ENCODE measurements around the gene CFAP54.
A peak's percentile ranks its signal among the peaks of the same experiment; 100 is the strongest.
"Not testable (repeated sequence)": the region's sequence is repeated elsewhere in the genome, so short reads cannot be mapped to it uniquely, and the experiment has no call there.

The CFAP54 gene, protein sequence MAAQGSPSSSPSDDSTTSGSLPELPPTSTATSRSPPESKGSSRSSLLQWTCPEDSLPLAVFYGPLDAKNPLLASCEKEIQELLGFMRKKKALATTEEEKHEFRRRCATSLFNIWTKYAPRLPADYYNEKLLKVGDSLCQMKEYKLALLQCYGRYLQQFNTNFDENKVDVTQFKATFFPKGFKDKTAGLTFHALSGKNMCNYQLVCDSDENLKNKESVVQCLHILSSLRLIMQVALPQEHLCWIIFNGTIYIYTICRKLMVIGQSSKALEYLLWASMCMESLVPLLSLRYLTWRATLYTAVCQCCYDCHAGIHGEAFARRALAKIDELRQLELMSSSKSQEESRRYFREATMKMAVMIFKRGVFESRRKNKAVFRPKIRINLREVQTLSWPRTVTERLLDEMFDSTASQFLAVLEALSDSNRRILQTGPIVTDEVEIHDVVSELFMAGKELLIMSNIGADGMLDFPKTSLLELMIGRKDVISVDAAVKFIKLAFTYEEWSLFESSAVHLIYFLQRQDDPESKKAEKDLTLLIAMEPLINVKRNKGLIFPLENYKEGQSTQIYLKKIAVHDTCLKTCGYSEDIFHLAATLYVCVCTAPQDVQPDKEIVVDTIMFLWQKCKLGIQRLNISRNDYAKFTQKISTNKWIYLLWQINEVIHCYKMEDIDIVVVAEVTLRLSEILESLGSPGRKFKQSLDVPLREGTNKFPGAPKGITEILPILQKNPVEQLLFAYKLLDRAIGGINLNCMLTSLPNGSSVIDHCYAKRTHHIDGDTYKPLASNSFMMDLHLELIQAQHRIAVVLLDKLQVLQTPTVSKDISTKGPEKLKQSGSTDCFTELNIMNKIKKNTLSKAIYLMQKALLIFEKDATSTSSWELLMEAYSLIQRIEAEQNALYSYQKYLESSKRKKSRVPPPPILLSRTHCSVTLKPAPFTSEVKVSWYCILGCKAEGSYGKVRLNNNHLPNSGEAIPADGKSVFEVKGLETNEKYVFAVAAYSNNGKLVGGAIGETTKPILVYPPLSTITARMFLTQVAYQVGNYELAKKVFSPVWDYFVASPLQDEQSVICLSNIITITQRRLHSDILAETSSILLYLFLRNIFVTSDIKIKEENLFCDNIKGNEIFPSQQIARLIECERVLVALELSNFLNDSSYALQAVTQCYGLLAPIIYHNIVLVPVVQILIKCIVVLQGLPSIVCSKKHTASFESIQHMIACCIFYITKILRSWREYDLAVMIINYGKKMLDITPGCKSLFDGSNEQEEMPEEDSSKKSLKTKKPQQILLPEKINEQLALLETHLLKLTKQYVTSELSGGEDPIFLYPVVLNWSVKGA (N-terminal part only)

GRCh38 chr12:96489392-96490056 is at the start of gene CFAP54:
Gene CFAP54, plus strand, starts transcription at chr12:96489577. Its CDS starts 33 bp downstream, at chr12:96489610.
- DNase-seq (ENCODE audit: low read depth in 2 of 2) = peak; percentile 88 to 90

DNA sequence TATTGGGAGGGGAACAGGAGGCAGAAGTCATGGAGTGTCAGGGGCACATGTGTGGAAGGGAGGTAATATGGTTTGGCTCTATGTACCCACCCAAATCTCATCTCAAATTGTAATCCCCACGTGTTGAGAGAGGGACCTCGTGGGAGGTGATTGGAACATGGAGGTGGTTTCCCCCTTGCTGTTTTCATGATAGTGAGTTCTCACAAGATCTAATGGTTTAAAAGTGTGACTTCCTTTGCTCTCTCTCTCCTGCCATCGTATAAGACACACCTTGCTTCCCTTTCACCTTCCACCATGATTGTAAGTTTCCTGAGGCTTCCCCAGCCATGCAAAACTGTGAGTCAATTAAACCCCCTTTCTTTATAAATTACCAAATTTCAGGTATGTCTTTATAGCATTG is 47.6 kb upstream of the CFAP54 start:
- DNase-seq (ENCODE audit: low read depth in 2 of 2) = no peak

- no peak for DNase-seq (ENCODE audit: low read depth in 2 of 2)
Observed at GRCh38 chr12:96442906-96443305, 46.5 kb upstream of the CFAP54 start.

- no peak for DNase-seq (ENCODE audit: low read depth in 2 of 2)
Observed at GRCh38 chr12:96444399-96444798, 45.0 kb upstream of the CFAP54 start.

DNA sequence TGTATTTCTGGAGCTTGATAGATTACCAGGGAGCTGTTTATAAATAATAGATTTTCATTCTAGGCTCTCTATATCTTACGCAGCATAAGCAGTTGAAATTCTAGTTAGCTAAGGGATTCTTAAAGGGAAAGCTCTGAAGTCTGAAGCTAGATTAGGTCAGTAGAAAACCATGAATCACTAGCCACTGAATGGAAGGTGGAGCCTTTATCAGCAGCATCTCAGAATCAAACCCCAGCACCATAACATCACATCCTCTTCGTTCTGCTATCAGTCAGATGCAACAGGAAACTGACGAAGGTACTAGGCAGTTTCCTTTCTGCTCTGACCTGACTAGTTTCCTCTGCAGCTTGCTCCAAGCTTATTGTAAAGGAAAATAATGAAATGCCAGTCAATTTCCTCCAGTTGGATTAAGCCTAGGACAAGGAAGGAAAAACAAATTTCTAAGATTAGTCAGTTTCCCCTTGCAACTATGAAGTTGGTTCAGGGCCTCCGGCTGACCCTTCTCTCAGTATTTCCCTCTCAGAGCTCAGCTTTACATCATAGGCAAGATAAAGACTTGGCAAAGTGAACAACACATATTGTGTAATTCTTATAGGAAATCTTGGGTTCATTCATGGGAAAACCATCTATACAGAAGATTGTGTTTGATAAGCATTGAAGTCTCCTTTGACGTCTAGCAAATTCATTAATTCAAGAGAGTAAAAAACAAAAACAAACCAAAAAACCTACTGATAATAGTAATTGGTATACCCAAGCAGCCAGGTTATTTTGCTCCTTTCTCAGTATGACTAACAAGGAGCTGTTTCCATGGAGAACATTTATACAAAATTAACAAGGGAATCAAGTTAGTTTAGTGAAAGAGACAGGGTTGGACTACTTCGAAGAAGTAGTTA is 43.4 kb upstream of the CFAP54 start:
- peak; percentile 18 to 30 for DNase-seq (ENCODE audit: low read depth in 2 of 2)

GRCh38 chr12:96447256-96447655 is 42.1 kb upstream of the CFAP54 start:
- DNase-seq (ENCODE audit: low read depth in 2 of 2) = no peak

DNA sequence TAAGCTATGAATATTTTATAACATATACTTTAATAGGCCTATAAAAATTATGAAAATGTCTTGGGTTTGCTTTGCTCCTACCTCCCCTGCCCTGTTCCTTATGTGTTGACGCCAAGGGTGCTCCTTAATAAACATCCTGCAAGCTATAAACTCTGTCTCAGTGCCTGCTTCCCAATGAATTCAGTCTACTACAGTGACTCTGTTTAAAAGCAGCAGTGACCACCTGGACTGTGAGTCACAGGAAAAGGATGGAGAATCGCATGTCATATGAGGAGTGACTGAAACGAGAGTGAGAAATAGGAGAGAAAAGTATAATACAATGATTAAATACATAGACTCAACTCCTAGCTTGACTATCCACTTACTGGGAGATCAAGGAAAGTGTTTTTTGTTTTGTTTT is 41.1 kb upstream of the CFAP54 start:
- no peak for DNase-seq (ENCODE audit: low read depth in 2 of 2)

DNA sequence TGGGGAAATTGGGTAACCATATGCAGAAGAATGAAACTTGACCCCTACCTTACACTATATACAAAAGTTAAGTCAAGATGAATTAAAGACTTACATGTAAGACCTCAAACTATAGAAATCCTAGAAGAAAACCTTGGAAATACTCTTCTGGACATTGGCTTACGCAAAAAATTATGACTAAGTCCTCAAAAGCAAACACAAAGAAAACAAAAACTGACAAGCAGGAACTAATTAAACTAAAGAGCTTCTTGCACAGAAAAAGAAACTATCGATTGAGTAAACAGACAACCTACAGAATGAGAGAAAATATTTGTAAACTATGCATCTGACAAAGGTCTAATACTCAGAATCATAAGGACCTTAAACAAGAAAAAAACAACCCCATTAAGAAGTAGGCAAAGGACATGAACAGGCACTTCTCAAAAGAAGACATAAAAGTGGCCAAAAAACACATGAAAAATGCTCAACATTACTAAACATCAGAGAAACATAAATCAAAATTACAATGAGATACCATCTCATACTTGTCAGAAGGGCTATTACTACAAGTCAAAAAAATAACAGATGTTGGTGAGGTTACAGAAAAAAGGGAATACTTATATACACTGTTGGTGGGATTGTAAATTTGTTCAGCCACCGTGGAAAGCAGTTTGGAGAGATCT is 37.0 kb upstream of the CFAP54 start:
- DNase-seq (ENCODE audit: low read depth in 2 of 2) = no peak

- no peak for DNase-seq (ENCODE audit: low read depth in 2 of 2)
Observed at GRCh38 chr12:96454396-96454795, 35.0 kb upstream of the CFAP54 start.

GRCh38 chr12:96456265-96456974 is 33.0 kb upstream of the CFAP54 start:
- DNase-seq (ENCODE audit: low read depth in 2 of 2) = no peak

- DNase-seq (ENCODE audit: low read depth in 2 of 2) = no peak
Observed at GRCh38 chr12:96457191-96457930, 32.0 kb upstream of the CFAP54 start.

DNA sequence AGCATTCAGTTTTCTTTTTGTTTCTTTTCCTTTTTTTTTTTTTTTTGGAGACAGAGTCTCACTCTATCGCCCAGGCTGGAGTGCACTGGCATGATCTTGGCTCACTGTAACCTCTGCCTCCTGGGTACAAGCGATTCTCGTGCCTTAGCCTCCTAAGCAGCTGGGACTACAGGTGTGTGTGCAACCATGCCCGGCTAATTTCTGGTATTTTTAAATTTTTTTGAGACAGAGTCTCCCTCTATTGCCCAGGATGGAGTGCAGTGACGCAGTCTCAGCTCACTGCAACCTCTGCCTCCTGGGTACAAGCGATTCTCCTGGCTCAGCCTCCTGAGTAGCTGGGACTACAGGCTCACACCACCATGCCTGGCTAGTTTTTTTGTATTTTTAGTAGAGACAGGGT is 30.1 kb upstream of the CFAP54 start:
- DNase-seq (ENCODE audit: low read depth in 2 of 2) = not testable (repeated sequence)

GRCh38 chr12:96462571-96463280 is 26.7 kb upstream of the CFAP54 start:
- no peak for DNase-seq (ENCODE audit: low read depth in 2 of 2)

GRCh38 chr12:96465896-96466295 is 23.5 kb upstream of the CFAP54 start:
- DNase-seq (ENCODE audit: low read depth in 2 of 2) = no peak

GRCh38 chr12:96466939-96467751 is 22.2 kb upstream of the CFAP54 start:
- DNase-seq (ENCODE audit: low read depth in 2 of 2) = no peak

- no peak for DNase-seq (ENCODE audit: low read depth in 2 of 2)
Observed at GRCh38 chr12:96471368-96472050, 17.9 kb upstream of the CFAP54 start.
